Ammon's horn (tissue), 1 donor: Measurements from ENCODE around the gene FUT8.
A peak's percentile ranks its signal among the peaks of the same experiment; 100 is the strongest.
"Not testable (repeated sequence)": the region's sequence is repeated elsewhere in the genome, so short reads cannot be mapped to it uniquely, and the experiment has no call there.

Experiments
- DNase-seq: peaks from one replicate; pipeline ENCODE4 v3.0.0-alpha.2; 2016; ENCODE audit warnings: low spot score

FUT8 gene

DNA sequence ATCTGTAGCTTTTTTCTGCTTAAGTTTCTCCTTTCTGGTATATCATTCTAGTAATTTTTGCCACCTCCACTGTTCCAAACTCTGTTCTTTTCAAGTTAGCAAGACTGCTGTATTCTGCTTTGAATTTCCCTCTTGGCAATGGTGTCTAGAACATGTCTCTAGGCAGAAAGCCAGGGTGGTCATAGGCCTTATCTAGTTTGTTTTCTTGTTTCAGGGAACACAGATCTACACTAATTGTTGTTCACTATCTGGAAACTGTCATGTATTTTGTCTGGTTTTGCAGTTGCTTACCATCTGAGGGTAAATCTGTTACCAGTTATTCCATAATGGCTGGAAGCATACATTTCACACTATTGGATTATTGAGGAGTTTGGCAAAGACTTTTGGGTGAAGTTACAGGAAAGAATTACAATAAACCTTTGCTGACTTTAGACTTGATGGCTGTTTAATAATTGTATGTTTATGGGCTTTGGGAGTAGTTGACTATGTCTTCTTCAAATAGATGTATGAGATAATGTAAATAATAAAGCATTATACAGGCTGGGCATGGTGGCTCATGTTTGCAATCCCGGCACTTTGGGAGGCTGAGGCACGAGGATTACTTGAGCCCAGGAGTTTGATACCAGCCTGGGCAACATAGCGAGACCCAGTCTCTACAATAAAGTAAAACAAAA lies 41.4 kb downstream of the FUT8 start:
- no peak for DNase-seq

DNA sequence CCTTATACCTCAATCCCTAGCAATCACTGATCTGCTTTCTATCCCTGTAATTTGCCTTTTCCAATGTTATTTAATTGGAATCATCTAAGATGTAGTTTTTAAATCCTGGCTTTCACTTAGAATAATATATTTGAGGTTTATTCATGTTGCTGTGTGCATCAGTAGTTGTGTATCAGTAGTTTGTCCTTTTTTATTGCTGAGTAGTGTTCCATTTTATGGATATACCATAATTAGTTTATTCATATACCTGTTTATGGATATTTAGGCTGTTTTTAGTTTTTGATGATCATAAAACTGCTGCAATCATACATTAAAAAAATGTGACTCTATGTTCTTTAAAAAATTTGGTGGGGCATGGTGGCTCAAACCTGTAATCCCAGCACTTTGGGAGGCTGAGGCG lies 43.7 kb downstream of the FUT8 start:
- DNase-seq, result no peak

DNA sequence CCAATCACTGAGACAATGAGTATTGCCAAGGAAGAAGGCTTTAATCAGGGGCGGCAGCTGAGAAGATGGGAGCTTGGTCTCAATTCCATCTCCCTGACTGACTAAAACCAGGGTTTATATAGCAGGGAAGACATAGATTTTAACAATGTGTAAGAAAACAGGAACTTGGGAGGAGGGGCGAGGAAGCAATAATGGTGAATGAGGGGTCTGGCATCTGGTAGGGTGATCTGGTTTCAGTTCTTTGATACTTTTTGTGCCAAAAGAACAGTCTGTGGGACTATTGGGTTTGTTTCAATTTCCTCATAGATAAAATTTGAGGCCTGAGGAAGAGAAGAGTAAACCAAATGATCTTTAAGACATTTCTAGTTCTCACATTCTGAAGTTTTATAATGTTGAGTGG lies 49.2 kb downstream of the FUT8 start:
- DNase-seq, result peak; percentile 10

DNA sequence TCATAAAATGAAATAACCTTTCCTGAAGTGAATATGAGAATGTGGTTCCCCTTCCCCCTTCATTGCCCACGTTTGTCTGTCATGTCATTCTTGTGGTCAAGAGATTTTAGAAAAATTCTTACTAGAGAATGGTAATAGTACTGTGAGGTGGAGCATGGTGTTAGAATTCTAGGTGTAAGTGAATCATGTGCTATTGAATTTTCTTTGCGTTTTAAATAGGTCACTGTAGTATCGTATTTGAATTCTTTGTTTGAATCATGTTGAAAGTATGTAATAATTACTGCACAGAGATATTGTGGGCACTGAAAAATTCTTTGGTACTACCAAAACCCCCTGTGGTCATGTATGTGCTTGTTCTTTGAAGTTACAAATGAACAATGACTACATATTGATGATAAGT lies 49.9 kb downstream of the FUT8 start:
- no peak for DNase-seq

DNA sequence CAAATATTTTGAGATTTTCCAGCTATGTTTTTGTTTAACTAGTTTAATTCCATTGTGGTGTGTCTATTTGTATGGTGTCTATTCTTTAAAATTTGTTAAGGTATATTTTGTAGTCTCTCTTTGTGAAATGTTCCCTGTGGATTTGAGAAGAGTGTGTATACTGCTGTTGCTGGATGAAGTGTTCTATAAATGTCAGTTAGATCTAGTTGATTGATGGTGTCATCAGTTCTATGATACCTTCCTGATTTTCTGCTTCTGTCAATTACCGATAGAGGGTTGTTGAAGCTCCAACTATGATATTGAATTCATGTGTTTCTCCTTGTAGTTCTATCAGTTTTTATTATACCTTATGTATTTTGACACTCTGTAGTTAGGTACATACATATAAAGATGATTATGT lies 53.1 kb downstream of the FUT8 start:
- no peak for DNase-seq

DNA sequence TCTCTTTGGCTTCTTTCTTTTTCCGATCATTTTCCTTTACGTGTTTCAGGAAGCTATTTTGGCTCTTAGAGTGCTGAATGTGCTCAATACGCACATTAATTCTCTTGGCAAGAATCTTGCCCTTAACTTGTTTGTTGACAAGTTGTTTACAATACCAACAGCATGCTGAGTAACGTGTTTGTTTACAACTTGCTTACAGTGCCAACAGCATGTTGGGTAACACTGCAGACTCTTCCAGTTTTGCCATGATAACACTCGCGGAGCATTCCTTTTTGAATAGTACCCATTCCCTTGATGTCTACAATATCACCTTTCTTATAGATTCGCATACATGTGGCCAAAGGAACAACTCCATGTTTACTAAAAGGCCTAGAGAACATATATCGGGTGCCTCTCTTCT lies 55.4 kb downstream of the FUT8 start:
- not testable (repeated sequence) for DNase-seq

DNA sequence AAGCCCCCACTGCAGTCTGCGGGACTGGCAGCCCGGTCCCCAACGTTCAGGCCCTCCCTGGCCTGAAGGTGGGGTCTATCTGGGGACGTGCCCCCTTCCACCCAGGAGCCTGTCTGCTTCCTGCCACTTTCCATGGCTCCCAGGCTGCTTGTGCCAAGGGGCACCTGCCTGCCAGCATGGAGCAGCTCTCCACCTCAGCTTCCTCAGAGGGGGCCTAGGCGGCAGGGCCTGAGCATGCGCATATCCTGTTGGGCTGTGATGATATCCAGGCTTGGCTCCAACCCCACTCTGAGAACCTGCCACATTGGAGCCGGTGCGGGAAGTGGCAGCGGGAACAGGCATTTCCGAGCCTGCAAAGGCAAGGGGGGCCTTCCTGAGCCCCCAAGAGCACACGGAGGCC lies 57.4 kb downstream of the FUT8 start:
- DNase-seq, result no peak

DNA sequence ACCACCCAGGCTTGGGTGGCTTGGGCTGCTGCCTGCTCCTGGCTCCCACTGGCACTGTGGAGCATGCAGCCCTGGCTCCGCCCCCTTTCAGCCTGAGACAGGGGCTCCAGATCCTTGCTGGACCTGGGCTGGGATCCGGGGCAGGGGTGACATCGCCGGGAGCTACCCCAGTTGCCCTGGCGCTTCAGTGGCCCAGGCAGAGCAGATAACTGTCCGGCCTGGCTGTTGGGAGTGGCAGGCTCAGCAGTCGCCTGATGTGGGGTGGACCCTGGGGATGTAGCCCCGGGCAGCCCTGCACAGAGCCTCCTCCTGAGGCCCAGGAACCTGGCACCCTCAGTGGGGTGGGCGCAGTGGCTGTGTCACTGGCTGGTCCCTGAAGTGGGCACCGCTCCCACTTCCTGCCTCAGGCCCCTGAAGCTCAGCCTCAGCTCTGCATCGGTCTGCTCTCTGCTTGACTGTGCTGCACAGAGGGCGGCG lies 57.9 kb downstream of the FUT8 start:
- peak; percentile 3 for DNase-seq

DNA sequence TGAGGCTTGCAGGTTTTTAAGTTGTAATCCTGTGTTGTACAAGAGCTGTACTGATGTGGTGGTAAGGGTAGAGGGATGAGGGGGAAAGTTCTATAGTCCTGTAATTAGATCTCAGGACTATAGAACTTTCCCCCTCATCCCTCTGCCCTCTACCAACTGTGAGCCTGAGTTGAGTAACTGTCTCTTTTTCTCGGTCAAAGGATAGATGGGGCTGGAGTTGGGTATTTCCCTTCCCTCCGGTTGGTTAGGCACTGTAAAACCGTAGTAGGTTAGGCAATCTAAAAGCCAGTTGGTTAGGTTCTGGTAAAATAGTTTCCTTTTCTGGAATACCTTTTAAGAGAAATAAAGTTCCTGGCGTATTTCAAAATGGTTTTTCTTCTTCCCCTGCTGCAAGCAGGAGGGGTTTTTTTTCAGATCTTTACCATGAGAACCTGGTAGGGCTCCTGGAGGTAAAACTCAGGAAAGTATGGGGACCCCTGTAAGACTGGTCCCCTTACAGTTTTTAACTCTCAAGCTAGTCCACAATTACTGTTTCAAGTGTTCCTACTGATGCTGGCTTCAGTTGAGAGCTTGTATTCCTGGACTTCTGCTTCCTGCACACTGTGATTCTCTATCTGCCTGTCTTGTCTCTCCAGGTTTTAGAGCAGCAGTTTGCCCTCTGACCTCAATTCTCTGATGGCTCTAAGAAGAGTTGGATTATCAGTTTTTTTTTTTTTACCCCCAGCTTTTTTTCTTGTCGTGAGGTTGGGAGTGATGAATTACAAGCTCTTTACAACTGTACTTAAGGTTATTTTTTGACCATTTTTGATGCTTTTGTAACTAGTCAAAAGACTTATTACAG lies 58.7 kb downstream of the FUT8 start:
- no peak for DNase-seq

DNA sequence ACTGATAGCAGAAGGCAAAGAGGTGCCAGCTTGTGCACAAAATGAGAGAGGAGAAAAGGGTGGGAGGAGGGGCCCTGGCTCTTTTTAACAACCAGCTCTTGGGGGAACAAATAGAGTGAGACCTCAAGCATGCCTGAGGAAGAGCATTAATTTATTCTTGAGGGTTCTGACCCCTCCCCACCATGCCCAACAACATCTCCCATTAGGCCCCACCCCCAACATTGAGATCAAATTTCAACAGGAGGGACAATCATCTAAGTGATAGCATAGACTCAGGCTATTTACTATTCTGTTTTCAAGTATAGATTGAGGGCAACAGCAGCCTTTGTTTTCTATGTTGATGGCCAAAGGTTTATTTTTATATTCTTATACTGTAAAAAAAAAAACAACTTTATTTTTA lies 59.7 kb downstream of the FUT8 start:
- no peak for DNase-seq

DNA sequence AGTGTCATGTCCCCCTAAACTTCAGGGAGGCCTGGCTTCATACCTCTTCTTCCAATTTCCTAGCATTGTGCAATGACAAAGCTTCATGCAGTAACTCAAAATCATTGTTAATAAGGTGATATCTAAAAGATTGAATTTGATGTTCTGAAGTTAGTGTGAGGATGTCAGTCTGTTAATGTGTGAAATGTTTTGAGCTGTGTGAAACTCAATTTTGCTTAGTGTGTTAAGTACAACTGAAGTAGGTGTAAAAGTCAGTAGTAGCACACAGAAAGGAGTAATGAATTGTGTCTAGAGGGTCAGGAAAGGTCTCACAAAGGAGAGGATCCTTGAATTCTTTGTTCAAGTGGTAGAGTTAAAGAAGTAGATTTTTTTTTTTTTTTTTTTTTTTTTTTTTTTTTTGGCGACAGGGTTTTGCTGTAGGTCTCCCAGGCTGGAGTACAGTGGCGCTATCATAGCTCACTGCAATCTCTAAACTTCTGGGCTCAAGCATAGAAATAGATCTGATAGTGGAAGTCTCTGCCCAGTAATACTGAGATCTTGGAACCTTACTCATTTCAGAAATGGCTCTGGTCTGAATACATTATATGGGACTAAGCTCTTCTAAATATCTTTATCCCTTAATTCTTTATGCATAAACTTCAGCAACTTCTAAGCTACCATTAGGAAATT lies 63.9 kb downstream of the FUT8 start:
- DNase-seq, result no peak

DNA sequence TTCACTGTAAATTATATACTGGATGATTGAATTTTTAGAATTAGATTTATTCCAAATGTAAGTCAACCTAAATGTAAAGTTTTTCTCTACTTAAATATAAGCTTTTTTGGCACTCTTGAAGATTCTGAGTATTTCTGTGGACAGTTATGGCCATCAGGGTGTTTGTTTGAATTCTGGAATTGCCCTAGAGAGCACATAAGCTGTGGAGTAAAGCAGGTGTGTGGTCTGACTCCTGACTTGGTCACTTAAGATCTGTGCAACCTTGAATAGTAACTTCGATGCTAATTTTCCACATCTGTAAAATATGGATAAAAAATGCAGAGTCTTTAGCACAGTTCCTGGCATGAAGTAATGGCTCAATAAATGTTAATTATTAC lies 64.4 kb downstream of the FUT8 start:
- DNase-seq, result no peak

DNA sequence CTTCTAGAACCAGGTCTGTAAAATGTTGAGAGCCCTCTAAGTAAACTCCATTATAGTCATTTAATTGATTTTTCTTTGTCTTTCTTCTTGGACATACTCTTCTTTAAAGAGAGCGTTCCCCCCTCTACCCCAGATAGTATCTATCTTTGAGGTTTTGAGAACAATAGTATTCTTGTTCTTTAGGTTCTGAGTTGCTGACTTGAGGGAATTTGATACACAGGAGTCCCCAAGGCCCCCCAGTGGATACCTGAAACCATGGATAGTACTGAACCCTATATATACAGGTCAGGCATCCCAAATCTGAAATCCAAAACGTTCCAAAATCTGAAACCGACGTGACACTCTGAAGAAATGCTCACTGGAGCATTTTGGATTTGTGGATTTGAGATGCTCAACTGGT lies 65.5 kb downstream of the FUT8 start:
- no peak for DNase-seq

DNA sequence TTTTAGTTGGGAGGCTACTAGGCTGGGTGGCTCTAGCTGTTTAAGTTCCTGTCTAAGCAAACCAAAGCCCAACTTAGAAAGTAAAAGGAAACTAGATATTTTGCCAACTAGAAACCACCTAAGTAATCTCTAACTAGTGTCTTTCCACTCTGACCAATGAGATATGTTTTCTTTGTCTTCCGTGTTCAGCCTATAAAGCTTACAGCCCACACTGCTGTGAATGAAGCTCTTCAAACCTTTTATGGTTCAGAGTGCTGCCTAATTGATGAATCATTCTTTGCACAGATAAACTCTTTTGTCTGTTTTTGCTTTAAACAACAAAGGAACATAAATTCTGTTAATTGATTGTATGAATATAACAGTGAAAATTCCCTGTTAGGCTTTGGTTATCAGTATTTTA lies 66.1 kb downstream of the FUT8 start:
- peak; percentile 8 for DNase-seq

DNA sequence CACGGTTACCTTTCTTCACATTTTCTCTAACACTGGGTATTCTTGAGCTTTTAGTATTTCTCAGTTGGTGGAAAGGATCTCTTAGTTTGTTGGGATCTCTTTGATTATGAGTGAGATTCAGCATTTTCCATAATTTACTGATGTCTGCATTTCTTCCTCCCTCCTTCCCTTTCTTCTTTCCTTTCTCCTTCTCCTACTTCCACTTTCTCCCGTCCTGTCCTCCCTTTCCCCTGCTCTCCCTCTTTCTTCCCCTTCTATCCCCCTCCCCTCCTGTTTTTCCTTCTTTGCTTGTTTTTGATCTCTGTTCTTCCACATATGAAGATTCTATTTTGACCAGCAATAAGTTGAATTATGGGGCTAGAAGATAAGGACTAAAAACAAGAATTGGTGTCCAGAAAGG lies 66.9 kb downstream of the FUT8 start:
- no peak for DNase-seq

DNA sequence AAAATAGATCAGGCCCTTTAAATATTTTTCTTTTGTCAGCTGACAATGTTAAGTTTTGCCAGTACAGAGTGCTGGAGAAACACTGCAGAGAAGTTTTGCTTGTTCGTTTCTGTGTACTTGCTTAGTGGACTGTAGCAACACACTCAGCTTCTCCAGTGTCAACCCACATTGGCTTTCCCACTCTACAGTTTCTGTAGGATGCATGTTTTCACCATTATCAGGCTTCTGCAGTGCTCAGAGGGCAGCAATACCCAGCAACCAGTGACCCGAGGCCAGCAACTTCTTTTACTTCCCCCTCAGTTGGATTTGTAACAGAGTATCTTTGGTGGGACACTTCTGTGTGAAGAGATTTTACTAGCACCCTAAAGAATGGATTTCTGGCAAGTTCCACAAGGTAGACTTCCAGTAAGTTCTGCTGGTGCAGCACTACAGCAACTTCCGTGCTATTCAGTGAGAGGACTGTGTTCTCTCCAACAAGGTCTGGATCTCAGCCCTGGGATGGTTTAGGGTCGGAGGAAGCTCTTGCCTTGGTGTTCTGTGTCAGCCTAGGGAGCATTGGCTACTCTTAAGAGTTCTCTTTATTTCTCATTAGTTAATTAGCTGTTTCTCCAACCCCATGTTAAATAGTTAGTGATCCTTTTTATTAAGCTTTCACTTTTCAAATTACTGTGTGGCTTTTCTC lies 70.4 kb downstream of the FUT8 start:
- DNase-seq, result peak; percentile 20

DNA sequence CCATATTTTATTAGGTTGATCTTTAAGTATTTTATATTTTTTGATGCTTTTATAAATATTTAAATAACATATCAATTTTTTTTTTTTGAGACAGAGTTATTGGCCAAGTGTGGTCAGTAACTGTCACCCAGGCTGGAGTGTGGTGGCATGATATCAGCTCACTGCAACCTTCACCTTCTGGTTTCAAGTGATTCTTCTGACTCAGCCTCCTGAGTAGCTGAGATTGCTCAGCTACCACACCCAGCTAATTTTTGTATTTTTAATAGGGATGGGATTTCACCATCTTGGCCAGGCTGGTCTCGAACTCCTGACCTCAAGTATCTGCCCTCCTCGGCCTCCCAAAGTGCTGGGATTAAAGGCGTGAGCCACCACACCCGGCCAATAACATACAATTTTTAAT lies 71.1 kb downstream of the FUT8 start:
- no peak for DNase-seq

DNA sequence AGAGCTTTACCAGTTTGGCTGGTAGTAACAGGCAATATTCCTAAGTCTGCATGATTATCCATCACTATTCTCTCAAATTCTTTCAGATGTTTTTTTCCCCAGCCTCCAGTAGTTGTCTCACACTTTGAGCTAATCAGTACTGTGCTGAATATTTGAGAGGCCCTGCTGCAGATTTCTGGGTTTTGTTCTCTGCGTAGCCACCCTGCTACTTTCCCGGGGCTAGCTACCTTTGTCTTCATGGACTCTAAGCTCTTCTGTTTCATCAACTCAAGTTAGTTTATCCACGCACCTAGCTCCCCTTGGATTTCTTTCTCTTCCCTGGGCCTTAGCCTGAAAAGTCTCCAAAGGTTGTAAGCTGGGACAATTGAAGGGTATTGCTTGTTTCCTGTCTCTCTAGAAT lies 73.0 kb downstream of the FUT8 start:
- DNase-seq, result no peak

DNA sequence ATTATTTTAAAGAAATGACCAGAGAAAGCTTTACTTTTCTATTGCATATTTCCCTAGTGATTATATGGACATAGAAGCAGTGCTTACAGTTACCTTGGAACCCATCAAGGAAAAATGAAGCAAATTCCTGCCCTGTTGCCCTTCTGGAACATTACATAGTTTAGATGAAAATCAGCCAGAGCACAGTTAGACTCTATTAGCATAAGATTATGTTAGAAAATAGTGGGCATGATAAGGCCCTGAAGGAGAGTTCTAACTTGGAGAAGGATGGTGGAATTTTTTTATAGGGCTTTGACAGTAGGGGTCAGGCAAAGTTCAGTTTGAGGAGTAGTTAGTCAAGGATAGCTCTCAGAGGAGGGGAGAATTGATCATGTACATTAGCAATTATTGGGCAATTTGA lies 74.3 kb downstream of the FUT8 start:
- DNase-seq, result no peak

DNA sequence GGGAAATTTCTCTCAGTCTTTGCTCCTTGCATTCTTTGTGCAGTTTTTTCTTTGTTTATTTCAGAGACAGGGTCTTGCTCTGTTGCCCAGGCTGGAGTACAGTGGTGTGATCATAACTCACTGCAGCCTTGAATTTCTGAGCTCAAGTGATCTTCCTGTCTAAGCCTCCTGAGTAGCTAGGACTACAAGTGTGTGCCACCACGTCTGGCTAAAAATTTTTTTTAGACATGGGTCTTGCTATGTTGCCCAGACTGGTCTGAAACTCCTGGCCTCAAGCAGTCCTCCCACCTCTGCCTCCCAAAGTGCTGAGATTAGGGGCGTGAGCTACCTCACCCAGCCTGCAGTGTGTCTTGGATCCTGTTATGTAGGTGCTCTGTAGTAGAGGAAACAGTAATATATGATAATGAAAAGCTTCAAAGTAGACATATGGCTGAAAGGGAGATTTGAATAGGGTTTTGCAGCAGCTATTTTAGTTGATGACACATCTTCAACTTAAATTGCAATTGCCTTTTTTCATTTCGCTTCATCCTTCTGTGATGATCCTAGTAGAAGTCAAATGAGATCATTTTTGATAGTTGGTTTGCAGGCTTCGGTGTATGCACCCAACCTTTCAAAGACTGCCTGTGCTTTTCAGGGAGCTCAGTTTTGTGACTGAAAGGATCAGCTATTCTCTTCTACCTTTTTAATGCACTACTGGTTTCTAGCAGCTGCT lies 75.4 kb downstream of the FUT8 start:
- peak; percentile 3 for DNase-seq

DNA sequence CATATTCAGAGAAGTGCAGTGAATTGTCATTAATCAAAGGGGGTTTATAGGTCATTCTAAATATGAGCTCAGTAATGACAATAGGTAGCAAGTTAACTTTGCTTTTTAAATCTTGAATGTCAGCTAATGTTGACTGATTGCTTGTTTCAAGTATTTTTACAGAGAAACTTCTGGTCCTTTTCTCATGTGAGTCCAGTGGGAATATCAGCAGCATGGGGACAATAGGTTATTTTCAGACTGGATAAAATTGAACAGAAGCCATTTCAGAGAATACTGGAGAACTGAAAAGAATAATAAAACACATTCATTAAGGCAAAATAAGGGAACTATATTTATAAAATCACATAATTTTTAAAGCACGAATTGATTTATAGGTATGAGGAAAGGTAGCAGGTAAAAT lies 78.7 kb downstream of the FUT8 start:
- DNase-seq, result no peak

DNA sequence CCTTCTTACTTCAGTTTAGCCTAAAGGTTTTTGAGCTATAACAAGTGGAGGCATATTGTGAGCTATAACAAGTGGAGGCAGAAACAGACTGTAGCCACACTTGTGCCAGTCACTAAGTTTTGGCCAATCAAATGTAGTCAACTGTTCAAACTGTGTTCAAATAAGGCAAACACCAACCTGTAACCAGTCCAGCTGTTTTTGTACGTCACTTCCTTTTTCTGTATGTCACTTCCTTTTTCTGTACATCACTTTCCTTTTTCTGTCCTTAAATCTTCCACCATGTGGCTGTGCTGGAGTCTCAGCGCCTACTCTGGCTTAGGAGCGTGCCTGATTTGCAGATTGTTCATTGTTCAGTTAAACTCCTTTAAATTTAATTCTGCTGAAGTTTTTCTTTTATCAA lies 79.7 kb downstream of the FUT8 start:
- DNase-seq, result no peak
